Activated CD4-positive, alpha-beta T cell treated with anti-CD3 and anti-CD28 coated beads, Interleukin-2, amount 50 U/mL, for 4 hours (primary cell): Measurements from ENCODE around the gene MED8.

Experiments used
- DNase-seq, 2 experiments: peaks; one replicate each; pipeline ENCODE4 v3.0.0-alpha.2; 2020

The MED8 gene

DNA sequence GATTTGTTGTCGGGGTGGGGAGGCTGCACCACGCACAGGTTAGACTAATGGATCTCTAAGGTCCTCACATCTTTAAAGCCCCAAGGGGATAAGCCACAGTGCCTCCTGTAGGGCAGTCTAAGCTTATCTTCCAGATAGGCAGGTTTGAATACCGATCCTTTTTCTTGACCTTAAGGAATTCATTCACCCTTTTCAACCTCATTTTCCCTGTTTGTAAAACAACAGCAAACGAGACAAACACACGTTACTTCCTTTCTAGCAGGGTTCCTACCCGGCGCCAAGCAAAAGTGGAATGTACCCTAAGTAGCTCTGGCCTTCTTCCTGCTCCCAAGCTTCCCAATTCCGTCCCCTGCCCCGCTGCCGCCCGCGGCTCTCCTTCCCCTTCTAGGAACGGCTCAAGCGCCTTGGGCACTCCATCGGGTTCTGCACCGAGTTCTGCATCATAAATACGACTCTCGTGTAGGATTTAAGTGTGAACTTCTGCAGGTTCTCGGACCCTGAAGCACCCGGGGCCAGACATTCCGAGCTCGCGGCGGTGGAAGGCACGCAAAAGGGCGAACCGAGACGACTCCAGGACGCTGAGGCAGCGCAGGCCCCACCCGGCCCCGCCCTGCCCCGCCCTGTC, 31.4 kb downstream of the MED8 start:
- DNase-seq = no peak

DNA sequence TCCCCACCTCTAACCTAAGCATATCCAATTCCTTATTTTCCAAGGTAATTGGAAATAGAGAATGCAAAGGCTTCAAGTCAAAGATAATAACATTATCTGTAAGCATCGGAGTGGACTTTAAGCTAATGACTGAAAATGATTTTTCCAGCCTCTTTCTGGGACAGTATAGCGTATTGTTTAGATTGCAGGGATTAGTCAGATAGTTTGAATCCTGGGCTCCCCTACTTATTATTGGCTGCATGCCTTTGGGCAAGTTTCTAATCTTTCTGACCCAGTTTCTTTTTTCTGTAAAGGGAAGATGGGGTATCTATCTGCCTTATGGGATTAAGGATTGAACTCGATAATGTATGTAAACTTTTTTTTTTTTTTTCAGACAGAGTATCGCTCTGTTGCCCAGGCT, 32.3 kb downstream of the MED8 start:
- no peak for DNase-seq

DNA sequence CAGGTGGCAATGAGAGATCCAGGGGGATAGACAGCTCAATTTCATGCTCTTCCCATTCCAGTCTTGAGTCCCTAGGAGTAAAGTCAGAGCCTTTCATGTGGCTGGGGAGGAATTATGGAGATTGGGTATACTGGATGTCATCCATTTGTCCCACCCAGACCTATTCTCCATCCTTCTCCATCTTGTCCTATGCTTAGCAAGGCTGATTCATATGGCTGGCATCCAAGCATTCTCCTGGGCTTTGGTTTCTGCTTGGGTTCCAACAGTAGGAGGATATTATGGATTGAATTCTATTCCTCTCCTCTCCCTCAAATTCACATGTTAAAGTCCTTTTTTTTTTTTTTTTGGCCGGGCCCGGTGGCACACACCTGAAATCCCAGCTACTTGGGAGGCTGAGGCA, 34.7 kb downstream of the MED8 start:
- DNase-seq = no peak

DNA sequence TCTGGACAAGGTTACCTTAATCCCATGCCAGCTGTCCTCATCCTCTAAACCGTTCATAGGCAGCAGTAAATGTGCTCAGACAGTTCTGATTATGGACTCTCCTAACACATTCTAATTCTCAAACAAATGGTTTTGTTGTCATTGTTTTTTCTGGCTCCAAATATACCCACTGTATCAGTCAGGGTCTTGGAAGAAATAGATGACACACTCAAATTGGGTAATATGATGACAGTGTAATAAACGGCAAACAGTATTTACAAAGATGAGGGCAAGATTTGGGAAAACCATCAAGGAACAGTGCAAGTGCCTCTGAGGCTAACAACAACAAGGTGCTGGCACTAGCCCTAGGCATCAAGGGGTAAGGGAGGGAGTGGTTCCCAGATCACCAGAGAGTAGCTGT, 35.1 kb downstream of the MED8 start:
- no peak for DNase-seq

DNA sequence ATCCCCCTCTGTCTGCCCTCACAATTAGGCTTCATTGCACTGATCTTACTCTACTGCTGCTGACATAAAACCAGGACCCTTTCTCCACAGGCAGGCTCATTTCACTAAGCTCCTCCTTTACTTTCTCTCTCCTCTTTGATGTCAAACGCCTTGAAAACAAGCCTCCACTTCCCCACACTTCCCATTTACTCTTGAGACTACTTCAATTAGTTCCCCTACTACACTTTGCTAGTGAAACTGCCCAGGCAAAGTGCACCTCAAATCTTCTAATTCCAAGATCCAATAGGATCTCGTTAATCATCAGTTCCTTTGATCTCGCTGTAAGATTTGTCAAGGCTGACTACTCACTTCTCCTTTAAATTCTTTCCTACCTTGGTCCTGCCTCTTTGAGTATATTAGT, 36.7 kb downstream of the MED8 start:
- no peak for DNase-seq

DNA sequence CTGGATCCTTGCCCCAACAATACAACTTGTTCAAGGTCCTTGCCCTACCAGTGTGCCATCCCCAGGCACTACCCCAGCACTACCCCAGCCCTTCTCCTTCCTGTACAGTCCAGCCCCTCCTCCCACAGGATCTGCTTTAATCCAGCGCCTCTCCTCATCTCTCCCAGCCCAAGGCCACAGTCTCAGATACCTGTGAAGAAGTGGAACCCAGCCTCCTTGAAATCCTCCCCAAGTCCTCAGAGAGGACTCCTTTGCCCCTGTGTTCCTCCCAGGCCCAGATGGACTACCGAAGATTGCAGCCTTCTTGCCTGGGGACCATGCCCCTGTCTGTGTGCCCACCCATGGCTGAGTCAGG, 37.3 kb downstream of the MED8 start:
- DNase-seq = no peak

DNA sequence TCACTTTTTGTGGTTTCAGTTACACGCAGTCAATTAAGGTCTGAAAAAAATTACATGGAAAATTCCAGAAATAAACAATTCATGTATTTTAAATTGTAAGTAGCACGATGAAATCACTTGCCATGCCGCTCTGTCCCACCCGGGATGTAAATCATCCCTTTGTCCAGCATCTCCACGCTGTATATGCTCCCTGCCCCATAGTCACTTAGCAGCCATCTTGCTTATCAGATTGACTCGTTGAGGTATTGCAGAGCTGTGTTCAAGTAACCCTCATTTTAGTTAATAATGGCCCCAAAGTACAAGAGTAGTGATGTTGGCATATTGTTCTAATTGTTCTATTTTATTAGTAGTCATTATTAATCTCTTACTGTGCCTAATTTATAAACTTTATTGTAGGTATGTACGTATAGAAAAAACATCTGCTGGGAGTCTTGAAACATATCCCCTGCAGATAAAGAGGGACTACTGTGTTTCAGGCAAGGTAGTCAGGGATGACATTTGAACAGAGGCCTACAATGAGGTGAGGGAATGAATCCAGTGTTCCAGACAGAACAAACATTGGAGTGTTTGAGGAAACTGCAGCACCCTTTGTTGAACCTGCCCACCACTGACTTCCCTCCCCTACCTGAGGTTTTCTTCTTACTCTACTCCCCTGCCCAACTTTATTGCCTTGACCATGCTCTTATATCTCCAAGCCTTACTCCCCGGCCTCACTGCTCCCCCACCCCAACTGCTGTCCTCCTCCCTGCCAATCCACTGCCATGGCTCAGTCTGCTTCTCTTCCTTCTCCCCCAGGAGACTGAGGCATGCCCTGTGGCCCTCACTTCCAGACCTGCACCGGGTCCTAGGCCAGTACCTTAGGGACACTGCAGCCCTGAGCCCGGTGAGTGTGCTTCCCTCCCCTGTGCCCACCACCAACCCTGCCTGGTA, 37.9 kb downstream of the MED8 start:
- DNase-seq = no peak

DNA sequence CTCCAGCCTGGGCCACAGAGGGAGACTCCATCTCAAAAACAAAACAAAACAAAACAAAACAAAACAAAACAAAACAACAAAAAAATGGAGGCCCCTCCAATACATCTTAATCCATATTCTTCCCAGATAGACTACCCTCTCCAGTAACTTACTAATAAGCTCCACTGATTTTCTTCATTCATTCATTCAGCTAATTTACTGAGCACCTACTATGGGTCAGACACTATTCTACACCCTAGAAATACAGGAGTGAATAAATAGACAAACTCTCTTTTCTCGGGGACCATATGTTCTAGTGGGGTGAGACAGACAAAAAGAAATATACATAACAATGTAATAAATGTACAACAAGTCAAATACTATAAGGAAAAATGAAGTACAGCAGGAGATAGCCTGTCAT, 38.6 kb downstream of the MED8 start:
- DNase-seq = no peak

DNA sequence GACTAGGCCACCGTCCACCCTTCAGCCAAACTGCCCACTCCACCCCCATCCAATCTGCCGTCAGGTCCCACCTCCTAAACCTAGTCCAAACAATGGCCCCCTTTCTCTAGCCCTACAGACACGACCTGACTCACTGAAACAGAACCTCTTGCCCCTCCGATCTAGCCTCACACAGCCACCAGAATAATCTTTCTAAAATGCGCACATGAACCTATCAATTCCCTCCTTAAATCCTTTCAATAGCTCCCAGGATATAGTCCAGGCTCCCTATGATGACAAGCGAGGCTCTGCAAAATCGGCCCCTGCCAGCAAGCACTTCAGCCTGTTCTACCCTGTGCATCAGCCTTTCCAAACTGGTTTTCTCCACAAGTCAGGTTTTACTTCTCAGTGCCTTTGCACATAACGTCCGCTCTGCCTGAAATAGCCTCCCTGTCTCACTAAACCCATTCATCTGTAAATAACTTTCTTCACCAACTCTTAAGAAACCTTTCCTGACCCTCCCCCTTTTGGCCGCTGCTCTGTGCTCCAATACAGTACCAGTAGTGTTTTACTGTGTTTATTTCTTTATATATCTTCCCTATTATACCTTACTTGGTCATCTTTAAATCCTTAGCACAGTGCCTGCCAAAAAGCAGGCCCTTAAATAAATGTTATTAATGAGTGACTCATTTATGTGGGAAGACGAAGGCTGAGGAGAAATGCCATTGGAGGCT, 39.9 kb downstream of the MED8 start:
- DNase-seq = no peak

DNA sequence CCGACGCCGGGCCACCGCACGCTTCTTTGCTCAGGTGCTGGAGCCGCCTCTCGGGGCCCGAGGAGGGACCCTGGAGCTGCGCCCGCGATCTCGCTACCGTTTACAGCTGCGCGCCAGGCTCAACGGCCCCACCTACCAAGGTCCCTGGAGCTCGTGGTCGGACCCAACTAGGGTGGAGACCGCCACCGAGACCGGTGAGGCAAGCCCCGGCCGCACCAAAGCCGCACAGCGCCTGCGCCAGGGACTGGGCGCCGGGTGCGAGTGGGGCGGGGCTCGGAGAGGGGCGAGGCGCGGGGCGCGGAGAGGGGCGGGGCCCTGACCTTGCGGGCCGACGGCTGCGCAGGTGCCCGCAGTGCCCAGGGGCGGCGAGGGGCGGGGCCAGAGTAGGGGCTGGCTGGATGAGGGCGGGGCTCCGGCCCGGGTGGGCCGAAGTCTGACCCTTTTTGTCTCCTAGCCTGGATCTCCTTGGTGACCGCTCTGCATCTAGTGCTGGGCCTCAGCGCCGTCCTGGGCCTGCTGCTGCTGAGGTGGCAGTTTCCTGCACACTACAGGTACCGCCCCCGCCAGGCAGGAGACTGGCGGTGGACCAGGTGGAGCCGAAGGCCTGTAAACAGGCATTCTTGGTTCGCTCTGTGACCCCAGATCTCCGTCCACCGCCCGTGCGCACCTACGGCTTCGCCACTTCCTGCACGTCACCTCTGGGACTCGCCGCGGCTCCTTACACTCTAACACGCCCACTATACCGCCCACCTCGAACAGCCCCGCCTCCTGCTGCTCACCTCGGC, 40.6 kb downstream of the MED8 start:
- peak; percentile 22 to 32 for DNase-seq

DNA sequence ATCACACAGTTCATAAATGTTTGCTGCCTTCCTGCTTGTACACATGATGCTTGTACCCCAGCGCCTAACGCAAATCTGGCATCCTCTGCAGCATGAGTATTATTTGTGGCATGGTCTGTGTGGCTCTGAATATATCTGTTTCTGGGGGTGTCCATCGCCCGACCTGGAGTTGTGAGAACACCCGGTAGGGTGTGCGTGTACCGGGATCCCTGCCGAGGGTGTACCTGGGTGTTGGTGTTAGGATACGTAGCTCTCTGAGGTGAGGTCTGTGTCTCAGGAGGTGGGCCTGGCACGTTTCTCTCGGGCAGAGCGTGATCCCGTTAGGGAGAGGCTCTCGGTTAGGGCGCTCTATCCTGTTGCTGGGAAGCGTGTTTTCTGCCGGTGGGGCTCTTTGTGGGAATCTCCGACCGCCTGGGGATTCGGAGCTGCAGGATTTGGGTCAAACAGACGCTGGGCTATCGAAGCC, 41.2 kb downstream of the MED8 start:
- DNase-seq = no peak

DNA sequence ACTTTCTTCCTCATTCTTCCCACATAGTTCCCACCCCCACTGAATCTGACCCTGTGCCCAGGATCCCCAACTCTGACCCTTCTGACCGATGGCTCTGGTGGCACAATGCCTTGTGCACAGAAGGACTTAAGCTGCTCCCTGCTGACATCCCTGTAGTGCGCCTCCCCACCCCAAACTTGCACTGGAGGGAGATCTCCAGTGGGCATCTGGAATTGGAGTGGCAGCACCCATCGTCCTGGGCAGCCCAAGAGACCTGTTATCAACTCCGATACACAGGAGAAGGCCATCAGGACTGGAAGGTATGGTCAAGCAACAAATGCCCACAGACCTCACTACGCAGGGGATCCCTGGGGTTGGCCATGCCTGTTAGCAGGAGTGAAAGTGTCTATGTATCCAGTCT, 43.0 kb downstream of the MED8 start:
- no peak for DNase-seq

DNA sequence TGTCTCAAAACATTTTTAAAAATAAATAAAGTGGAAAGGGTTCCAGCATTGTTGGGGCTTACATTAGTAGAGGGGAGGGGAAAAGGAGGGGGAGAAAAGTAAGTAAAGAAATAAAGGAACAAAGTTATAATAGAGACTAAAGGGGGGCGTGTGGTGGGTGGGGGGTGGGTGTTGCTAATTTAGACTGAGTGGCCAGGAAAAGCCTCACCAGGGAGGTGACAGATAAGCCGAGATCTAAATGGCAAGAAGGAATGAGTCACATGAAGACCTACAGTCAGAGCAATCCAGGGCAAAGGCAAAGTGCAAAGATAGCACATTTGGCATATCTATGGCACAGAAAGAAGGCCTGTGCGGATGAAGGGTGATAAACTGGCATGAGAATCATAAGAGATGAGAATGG, 44.5 kb downstream of the MED8 start:
- no peak for DNase-seq

DNA sequence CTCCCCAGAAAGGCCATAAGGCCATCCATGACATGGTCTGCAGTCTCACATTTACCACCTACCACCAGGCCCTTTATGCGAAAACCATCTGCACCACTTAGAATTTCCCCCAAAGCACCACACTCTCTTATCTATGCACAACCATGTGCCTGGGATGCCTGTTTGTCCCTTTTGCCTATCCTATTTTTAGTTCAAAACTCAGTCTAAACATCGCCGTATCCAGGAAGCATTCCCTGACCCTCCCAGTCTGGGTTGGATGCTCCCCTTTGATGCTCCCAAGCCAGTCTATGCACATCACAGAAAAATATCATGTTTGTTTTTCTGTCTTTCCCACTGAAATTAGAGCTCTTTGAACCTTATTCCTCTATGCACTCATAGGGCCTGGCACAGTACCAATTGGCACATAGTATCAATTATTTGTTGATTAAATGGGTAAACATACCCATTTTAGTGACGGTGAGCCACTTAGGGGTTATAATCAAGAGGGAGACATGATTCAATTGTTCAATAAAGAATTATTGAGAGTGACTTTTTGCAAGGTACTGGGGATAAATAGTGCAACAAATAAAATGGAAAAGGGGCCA, 45.2 kb downstream of the MED8 start:
- DNase-seq = no peak

DNA sequence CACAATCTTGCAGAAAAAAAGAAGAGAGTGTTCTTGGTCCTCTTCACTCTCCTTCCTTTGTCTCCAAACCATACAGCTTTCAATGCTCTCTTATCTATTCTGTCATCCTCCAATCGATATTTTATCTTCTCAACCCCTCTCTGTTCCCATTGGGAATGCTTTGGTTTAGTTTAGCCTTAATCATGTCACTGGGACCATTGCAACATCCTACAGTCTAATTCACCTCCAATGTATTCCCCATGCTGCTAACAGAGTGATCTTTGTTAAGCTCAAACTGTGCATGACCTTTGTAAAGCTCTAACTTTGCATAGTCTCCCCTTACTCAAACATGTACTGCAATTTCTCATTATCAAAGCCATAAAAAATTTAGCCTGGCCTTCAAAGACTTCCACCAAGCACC, 49.0 kb downstream of the MED8 start:
- no peak for DNase-seq

DNA sequence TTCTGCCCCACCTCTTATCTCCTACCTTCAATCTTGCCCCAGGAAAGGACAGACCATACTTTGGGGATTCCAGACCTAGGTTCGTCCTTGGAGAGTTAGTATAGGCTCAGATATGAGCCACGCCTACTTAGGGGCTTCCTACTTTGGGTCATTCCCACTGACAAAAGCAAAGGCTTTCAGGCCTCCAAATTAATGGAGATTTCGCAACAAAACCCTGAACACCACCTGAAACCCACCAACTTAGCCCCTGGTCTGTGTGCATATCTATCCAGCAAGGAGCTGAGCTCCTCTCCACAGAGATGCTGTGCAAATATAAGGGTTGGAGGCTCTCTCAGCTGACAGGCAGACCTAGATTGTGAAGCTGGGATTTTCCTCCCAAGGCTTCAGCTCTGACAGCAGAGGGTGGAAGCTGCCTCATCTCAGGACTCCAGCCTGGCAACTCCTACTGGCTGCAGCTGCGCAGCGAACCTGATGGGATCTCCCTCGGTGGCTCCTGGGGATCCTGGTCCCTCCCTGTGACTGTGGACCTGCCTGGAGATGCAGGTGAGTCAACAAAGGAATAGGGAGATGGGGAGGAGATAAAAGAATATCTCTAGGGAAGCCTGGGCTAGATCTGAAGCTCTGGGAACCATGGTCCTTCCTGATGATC, 49.9 kb downstream of the MED8 start:
- DNase-seq = no peak

DNA sequence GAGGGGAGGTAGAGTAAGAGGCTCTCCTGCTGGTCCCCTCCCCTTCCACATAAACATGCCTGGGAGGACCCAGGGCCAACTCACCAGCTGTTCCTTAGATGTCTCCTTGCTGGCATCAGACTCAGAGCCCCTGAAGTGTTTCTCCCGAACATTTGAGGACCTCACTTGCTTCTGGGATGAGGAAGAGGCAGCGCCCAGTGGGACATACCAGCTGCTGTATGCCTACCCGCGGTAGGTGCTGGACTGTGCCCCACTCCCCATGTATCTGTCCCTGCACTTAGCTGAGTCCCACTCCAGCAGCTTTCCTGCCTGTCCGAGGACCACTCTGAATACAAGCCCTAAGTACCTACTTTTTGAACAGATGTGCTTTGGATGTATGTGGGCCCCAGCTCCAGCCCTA, 51.6 kb downstream of the MED8 start:
- DNase-seq = no peak

DNA sequence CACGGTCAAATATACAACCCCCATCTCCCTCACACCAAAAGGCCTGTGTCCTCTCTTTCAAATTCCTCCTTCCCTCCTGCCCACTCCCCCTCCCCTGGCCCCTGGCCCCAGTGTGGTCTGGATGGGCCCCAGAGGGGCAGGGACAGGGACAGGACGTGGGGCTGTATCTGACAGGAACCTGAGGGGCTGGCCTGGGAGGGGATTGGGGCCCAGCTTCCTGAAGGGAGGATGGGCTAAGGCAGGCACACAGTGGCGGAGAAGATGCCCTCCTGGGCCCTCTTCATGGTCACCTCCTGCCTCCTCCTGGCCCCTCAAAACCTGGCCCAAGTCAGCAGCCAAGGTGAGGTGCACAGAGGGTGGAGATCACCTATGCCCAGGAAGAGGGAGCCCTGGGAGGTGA, 52.0 kb downstream of the MED8 start, which contains the start of gene MPL:
Gene MPL, plus strand, starts transcription at position 231 of the 400 bp plus-strand sequence. Its CDS starts 31 bp downstream, at position 262.
- DNase-seq = no peak

DNA sequence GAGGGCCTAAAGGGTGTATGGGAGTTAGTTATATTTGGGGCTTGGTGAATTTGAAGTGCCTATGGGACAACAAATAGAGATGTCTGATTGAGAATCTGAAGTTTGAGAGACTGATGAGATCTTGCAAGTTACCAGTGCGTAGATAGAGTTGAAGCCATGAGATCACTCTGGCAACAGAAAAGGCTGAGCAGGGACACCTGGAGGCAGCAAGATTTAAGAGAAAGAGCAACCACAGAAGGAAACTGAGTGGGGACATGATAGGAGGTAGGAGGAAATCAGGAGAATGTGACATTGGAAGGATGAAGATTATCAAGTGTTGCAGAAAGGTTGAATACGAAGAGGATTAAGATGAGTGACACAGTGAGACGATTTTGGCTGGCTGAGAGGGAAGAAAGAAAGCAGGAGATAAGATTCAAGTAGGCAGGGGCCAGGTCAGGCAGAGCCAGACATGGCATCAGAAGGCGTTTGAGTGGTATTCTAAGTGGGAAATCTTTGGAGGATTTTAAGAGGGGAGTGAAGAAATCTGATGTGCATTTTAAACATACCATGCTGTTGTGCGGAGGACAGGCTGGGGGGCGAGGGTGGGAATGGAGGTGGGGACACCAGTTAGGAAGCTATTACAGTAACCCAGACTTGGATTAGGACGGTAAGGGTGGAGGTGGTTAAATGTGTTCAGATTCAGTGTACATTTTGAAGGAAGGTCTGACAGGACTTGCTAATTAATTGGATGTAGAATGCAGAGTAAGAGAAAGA, 55.0 kb downstream of the MED8 start:
- DNase-seq = no peak
